ENCODE measurements around the gene PRIMA1.

- TF ChIP-seq CTCF (IDR thresholded peaks at IDR 0.05; ENCODE audit: insufficient read depth, low read length, poor library complexity, severe bottlenecking), result no peak
- TF ChIP-seq EZH2phosphoT487 (conservative IDR thresholded peaks at IDR 0.05; ENCODE audit: low read length), result no peak
Measured at GRCh38 chr14:93753647-93754046, 34.6 kb downstream of the PRIMA1 start.
